Right cardiac atrium (tissue), 5 donors: ENCODE data around the gene LIPG. TPM values are rescaled to one million over a fixed set of nuclear protein-coding genes. Genes with fewer than 3 reads are reported as not detected.
"Not testable (repeated sequence)": the region's sequence is repeated elsewhere in the genome, so short reads cannot be mapped to it uniquely, and the experiment has no call there.

Experiments used
- ATAC-seq, 2 donors: fragments of 200-7000 bp; cut with Tn5 transposase; one replicate each; pipeline versions ENCODE4 v1.8.0 to v1.9.1; 2020; ENCODE audit warnings: moderate library complexity in 2 of 2, mild to moderate bottlenecking in 1 of 2
- DNase-seq, 3 donors: peaks; one replicate each; pipeline ENCODE4 v3.0.0-alpha.2; 2020
- H3K27ac ChIP-seq: one replicate; pipeline ENCODE4 v1.5.1; 2013; ENCODE audit warnings: mild to moderate bottlenecking, low read length, control low read depth, moderate library complexity
- H3K27me3 ChIP-seq: one replicate; pipeline ENCODE4 v1.6.1; 2013; ENCODE audit not compliant: control insufficient read depth, insufficient read depth
- H3K4me1 ChIP-seq: one replicate; pipeline ENCODE4 v1.6.1; 2013; ENCODE audit warnings: low read length; ENCODE audit not compliant: control insufficient read depth, insufficient read depth
- H3K4me3 ChIP-seq: one replicate; pipeline ENCODE4 v1.5.1; 2013; ENCODE audit warnings: low read length, control low read depth
- H3K9me3 ChIP-seq: one replicate; pipeline ENCODE4 v1.6.1; 2013; ENCODE audit warnings: low read length; ENCODE audit not compliant: control insufficient read depth
- WGBS: extraction: QIAGEN DNeasy Blood & Tissue Kit; methylation state at CpG from one replicate; pipeline ENCODE4 v1.1.7; 2013; 5-methylcytosine and 5-hydroxymethylcytosine counted together
- intact Hi-C, 4 donors: fragments of 100-400 bp; cut with DNase I; formaldehyde crosslinking; loops; one replicate each; pipeline versions ENCODE4 v1.11.0 to v1.14.0; 2022 to 2023
- long read RNA-seq, 4 donors: library from polyadenylated mRNA; unstranded; transcript quantifications; one replicate each; pipeline ENCODE4 v2.0.0, GENCODE V29; 2020 to 2021
- polyA plus RNA-seq: library from polyadenylated mRNA; stranded (reverse); fragments of 200-250 nt; gene quantifications from one replicate; pipeline ENCODE4 v1.2.3, GENCODE V29; 2013
- total RNA-seq, 4 donors: library from RNA; stranded (reverse); fragmentation: NEBNext Ultra II Directional; extraction: Animal tissue kit (Norgen Biotek cat#: 25700); gene quantifications; one replicate each; pipeline ENCODE4 v1.2.1, GENCODE V29; 2021
- donor health status: healthy with polysubstance abuse.
- donor health status: DM: no; HTN: yes; CAD: no.
- donor health status: DM: no; HTN: no; CAD: no.
- donor health status: DM: no; HTN: yes; CAD: no; lungs with severe emphysema.
- donor health status: DM: yes; HTN: yes; CAD: no.

Gene LIPG
- 1 to 10 TPM in 1 of 4 donors, under 1 TPM in 3; 0.03 to 2.1 (median 0.19) TPM for total RNA-seq
- 0.07 TPM for polyA plus RNA-seq
- long read RNA-seq, donor 1, result 0 reads
- long read RNA-seq, donor 2, result 0 reads
- long read RNA-seq, donor 3, partial matches to known transcripts, result 1 of 3 reads
- long read RNA-seq, donor 3, other reads (novel, unspliced or antisense), result 1 of 3 reads
- long read RNA-seq, donor 4, result 0 reads

- DNase-seq, result peak in 2 of 3 donors; percentile 20 to 52
- peaks cover 5% of the 10 kb centered on the region for H3K4me1 ChIP-seq
- H3K4me3 ChIP-seq, result peak within 1 kb of the TSS; percentile 33
- no peaks in the 10 kb centered on the region for H3K9me3 ChIP-seq
- intact Hi-C loops, result loop anchor here (2.0 to 10.0 kb wide), 3 partner anchors 293 to 297 kb away; no protein-coding TSS in a partner anchor
- H3K27me3 ChIP-seq, result no peaks in the 10 kb centered on the region
- no peak within 1 kb of the TSS for H3K27ac ChIP-seq
- under 1% methylated on average over 67 of the region's 67 CpGs for WGBS
- peak; percentile 56 to 60 for ATAC-seq
Observed at GRCh38 chr18:49561289-49562193, at the start of gene LIPG. TSS of gene LIPG (plus strand) at chr18:49562057. CDS start at chr18:49562309, 252 bp downstream.

DNA sequence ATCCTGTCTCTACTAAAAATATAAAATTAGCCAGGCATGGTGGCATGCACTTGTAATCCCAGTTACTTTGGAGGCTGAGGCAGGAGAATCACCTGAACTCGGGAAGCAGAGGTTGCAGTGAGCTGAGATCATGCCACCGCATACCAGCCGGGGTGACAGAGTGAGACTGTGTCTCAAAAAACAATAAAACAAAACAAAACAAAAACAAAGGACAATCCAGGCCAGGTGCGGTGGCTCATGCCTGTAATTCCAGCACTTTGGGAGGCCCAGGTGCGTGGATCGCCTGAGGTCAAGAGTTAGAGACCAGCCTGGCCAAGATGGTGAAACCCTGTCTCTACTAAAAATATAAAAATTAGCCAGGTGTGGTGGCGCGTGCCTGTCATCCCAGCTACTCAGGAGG is 49.0 kb upstream of the LIPG start:
- not testable (repeated sequence) for H3K27me3 ChIP-seq, H3K9me3 ChIP-seq, H3K27ac ChIP-seq, DNase-seq, H3K4me1 ChIP-seq, ATAC-seq, H3K4me3 ChIP-seq
- 94% methylated on average over 8 of the region's 8 CpGs for WGBS
- intact Hi-C loops, result loop anchor here in 3 of 4 donors (2.0 to 10.0 kb wide), 3 partner anchors 252 to 349 kb away; no protein-coding TSS in a partner anchor

GRCh38 chr18:49514577-49514976 is 47.3 kb upstream of the LIPG start:
- Histone ChIP-seq H3K27ac (peak overlapping the region; percentile 61), H3K9me3 (no peaks in the 10 kb centered on the region), H3K27me3 (no peaks in the 10 kb centered on the region), H3K4me1 (no peaks in the 10 kb centered on the region), H3K4me3 (no peak overlapping the region)
- ATAC-seq (peak; percentile 69 to 76), DNase-seq (no peak)
- intact Hi-C loops, result loop anchor here in 2 of 4 donors (5.0 to 10.0 kb wide), 2 partner anchors 250 to 348 kb away; no protein-coding TSS in a partner anchor
- WGBS, result 36% methylated on average over 9 of the region's 9 CpGs

GRCh38 chr18:49515003-49515402 is 46.9 kb upstream of the LIPG start:
- ATAC-seq, H3K4me1 ChIP-seq, H3K4me3 ChIP-seq, H3K27me3 ChIP-seq, H3K27ac ChIP-seq, H3K9me3 ChIP-seq, DNase-seq: not testable (repeated sequence)
- intact Hi-C loops, result loop anchor here in 1 of 4 donors (10.0 kb wide), 1 partner anchor 250 kb away; no protein-coding TSS in a partner anchor
- WGBS, result 78% methylated on average over 5 of the region's 5 CpGs

- Histone ChIP-seq H3K27me3 (no peaks in the 10 kb centered on the region), H3K27ac (no peak overlapping the region), H3K4me3 (no peak overlapping the region), H3K9me3 (no peaks in the 10 kb centered on the region), H3K4me1 (no peaks in the 10 kb centered on the region)
- DNase-seq (no peak), ATAC-seq (no peak)
- 87% methylated on average over 3 of the region's 3 CpGs for WGBS
- intact Hi-C loops, result loop anchor here in 1 of 4 donors (10.0 kb wide), 1 partner anchor 249 kb away; no protein-coding TSS in a partner anchor
Observed at GRCh38 chr18:49515516-49515915, 46.3 kb upstream of the LIPG start.

DNA sequence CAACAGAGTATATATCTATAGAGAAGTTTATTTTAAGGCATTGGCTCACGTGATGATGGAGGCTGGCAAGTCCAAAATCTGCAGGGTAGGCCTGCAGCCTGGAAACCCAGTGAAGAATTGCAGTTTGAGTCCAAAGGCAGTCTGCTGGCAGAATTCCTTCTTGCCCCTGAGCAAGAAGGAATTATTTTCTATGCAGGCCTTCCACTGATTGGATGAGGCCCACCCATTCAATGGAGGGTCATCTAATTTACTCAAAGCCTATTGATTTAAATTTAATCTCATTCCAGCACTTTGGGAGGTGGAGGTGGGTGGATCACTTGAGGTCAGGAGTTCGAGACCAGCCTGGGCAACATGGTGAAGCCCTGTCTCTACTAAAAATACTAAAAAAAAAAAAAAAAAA is 44.4 kb upstream of the LIPG start:
- Histone ChIP-seq H3K4me3 (no peak overlapping the region), H3K27me3 (no peaks in the 10 kb centered on the region), H3K9me3 (no peaks in the 10 kb centered on the region), H3K27ac (no peak overlapping the region), H3K4me1 (no peaks in the 10 kb centered on the region)
- intact Hi-C loops, result loop anchor here in 1 of 4 donors (10.0 kb wide), 1 partner anchor 247 kb away; no protein-coding TSS in a partner anchor
- ATAC-seq (no peak), DNase-seq (no peak)
- WGBS, result 96% methylated on average over 2 of the region's 2 CpGs

DNA sequence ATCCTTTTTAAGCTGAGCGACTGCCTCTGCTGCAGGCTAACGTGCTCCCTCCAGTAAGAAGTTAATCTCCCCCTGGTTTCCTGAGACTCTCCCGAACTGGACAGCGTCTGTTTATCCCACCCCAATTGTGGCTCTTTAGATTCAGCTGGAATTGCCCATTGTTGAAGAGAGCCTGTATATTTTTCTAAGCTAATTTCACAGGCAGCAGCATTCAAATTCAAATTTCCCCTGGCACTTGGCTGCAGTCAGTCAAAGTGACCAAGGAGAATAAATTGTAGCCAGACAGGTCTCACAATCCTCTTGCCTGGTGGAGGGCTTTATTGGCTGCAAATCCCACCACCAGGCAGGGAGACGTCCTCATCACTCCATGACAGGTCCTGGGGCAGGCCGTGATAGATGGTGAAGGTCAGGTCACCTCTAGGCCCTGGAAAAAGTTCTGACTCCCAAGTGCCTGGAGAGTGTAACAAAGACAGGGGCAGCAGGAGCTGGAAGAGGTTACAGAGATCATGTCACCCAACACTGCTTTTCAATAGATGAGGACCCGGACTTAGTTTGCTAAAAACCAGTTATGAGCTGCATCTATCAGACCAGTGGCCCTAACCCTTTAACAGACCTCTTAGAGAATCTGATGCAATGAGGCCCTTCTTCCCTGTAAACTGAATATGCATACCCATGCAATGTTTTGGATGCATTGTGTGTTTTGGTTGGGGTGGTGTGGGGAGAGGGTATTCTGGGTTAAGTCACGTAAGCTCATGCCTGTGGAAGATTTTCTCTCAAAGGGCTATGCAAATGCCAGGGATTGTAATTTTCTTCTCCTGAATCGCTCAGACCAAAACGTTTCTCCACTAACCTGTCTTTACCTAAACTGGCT is 42.5 kb upstream of the LIPG start:
- 76% methylated on average over 10 of the region's 10 CpGs for WGBS
- H3K9me3 ChIP-seq, result no peaks in the 10 kb centered on the region
- DNase-seq (no peak), ATAC-seq (no peak)
- intact Hi-C loops, result loop anchor here in 1 of 4 donors (10.0 kb wide), 1 partner anchor 245 kb away; no protein-coding TSS in a partner anchor
- H3K27me3 ChIP-seq, result no peaks in the 10 kb centered on the region
- no peak overlapping the region for H3K27ac ChIP-seq
- no peaks in the 10 kb centered on the region for H3K4me1 ChIP-seq
- no peak overlapping the region for H3K4me3 ChIP-seq

- no peaks in the 10 kb centered on the region for H3K27me3 ChIP-seq
- no peak overlapping the region for H3K27ac ChIP-seq
- DNase-seq (no peak), ATAC-seq (no peak)
- H3K4me3 ChIP-seq, result no peak overlapping the region
- no peaks in the 10 kb centered on the region for H3K9me3 ChIP-seq
- 78% methylated on average over 2 of the region's 2 CpGs for WGBS
- intact Hi-C loops, result no loop called here
- H3K4me1 ChIP-seq, result no peaks in the 10 kb centered on the region
Observed at GRCh38 chr18:49520661-49521145, 41.2 kb upstream of the LIPG start.

GRCh38 chr18:49521216-49521835 is 40.5 kb upstream of the LIPG start:
- Histone ChIP-seq H3K27ac (no peak overlapping the region), H3K27me3 (no peaks in the 10 kb centered on the region), H3K4me1 (no peaks in the 10 kb centered on the region), H3K9me3 (no peaks in the 10 kb centered on the region), H3K4me3 (no peak overlapping the region)
- intact Hi-C loops, result no loop called here
- DNase-seq, result no peak
- 71% methylated on average over 7 of the region's 7 CpGs for WGBS
- no peak for ATAC-seq

DNA sequence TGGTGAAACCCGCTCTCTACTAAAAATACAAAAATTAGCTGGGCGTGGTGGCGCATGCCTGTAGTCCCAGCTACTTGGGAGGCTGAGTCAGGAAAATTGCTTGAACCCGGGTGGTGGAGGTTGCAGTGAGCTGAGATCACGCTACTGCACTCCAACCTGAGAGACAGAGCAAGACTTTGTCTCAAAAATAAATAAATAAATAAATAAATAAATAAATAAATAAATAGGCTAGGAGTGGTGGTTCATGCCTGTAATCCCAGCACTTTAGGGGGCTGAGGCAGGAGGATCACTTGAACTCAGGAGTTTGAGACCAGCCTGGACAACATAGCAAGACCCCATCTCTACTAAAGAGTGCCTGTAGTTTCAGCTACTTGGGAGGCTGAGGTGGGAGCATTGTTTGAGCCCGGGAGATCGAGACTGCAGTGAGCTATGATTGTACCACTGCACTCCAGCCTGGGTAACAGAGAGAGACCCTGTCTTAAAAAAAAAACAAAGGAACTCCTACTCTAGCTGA is 38.2 kb upstream of the LIPG start:
- H3K4me3 ChIP-seq, H3K27me3 ChIP-seq, H3K9me3 ChIP-seq, ATAC-seq, H3K27ac ChIP-seq, H3K4me1 ChIP-seq, intact Hi-C loops, DNase-seq: not testable (repeated sequence)
- WGBS, result 94% methylated on average over 7 of the region's 7 CpGs
